DOHH2 (cell line): ENCODE measurements around the gene UBE4A.

Source experiments
- H3F3A ChIP-seq: fragments of 200-600 bp; sonication (generic), shearing (Covaris generic); 2 replicates; pipeline ENCODE4 v1.6.0; 2016; ENCODE audit warnings: antibody characterized with exemption, mild to moderate bottlenecking; ENCODE audit not compliant: control insufficient read depth, insufficient read depth
- H3K27ac ChIP-seq: fragments of 200-600 bp; sonication (generic); 2 replicates; pipeline ENCODE4 v1.5.1; 2014; ENCODE audit warnings: low read depth, mild to moderate bottlenecking, low read length, moderate library complexity
- H3K27me3 ChIP-seq: fragments of 200-600 bp; sonication (generic); 2 replicates; pipeline ENCODE4 v1.6.1; 2014; ENCODE audit warnings: mild to moderate bottlenecking, low read length, mixed read lengths; ENCODE audit not compliant: control insufficient read depth
- H3K36me3 ChIP-seq: fragments of 200-600 bp; sonication (generic); 2 replicates; pipeline ENCODE4 v1.6.1; 2014; ENCODE audit warnings: mild to moderate bottlenecking, low read length, moderate library complexity, mixed read lengths; ENCODE audit not compliant: control insufficient read depth
- H3K4me1 ChIP-seq: fragments of 200-600 bp; sonication (generic); 2 replicates; pipeline ENCODE4 v1.6.1; 2014; ENCODE audit warnings: mild to moderate bottlenecking, low read length, mixed read lengths; ENCODE audit not compliant: control insufficient read depth
- H3K4me2 ChIP-seq: fragments of 200-600 bp; sonication (generic); 2 replicates; pipeline ENCODE4 v1.6.0; 2014; ENCODE audit warnings: mild to moderate bottlenecking, low read length, moderate library complexity
- H3K4me3 ChIP-seq: fragments of 200-600 bp; sonication (generic); 2 replicates; pipeline ENCODE4 v1.5.1; 2014; ENCODE audit warnings: mild to moderate bottlenecking, low read length, mixed read lengths
- H3K79me2 ChIP-seq: fragments of 200-600 bp; sonication (generic); 2 replicates; pipeline ENCODE4 v1.6.1; 2014; ENCODE audit warnings: mild to moderate bottlenecking, low read length, mixed read lengths; ENCODE audit not compliant: control insufficient read depth
- H3K9me2 ChIP-seq: fragments of 200-600 bp; sonication (generic); replicated peaks from 2 replicates; pipeline ENCODE4 v1.6.1; 2014; ENCODE audit warnings: mild to moderate bottlenecking, low read length, mixed read lengths; ENCODE audit not compliant: control insufficient read depth
- H3K9me3 ChIP-seq: fragments of 200-600 bp; sonication (generic); 2 replicates; pipeline ENCODE4 v1.6.1; 2014; ENCODE audit warnings: antibody characterized with exemption, low read length, mixed read lengths; ENCODE audit not compliant: control insufficient read depth, insufficient read depth
- H4K20me1 ChIP-seq: fragments of 200-600 bp; sonication (generic); 2 replicates; pipeline ENCODE4 v1.6.0; 2014; ENCODE audit warnings: low read depth, mild to moderate bottlenecking, antibody characterized with exemption, low read length, moderate library complexity; ENCODE audit not compliant: control insufficient read depth, insufficient read depth
- CTCF ChIP-seq: fragments of 200-600 bp; sonication (generic); IDR thresholded peaks from one replicate; pipeline ENCODE4 v1.5.1; 2014; ENCODE audit warnings: antibody characterized with exemption, mild to moderate bottlenecking, low read depth, low read length; ENCODE audit not compliant: poor library complexity, severe bottlenecking
- EZH2phosphoT487 ChIP-seq: fragments of 200-600 bp; sonication (generic); IDR thresholded peaks from 2 replicates; pipeline ENCODE4 v1.6.1; 2017; ENCODE audit warnings: borderline replicate concordance, mild to moderate bottlenecking, antibody characterized with exemption, low read length, moderate library complexity, mixed read lengths

The UBE4A gene

GRCh38 chr11:118341261-118341660 lies 18.1 kb upstream of the UBE4A start:
- Histone ChIP-seq H4K20me1 (no peaks in the 10 kb centered on the region), H3K9me2 (no peaks in the 10 kb centered on the region), H3F3A (no peaks in the 10 kb centered on the region), H3K4me2 (no peak overlapping the region), H3K79me2 (no peaks in the 10 kb centered on the region), H3K9me3 (no peaks in the 10 kb centered on the region), H3K27me3 (no peaks in the 10 kb centered on the region), H3K36me3 (no peaks in the 10 kb centered on the region), H3K27ac (no peak overlapping the region), H3K4me1 (peaks cover 25% of the 10 kb centered on the region), H3K4me3 (no peak overlapping the region)
- no peak for TF ChIP-seq EZH2phosphoT487
- TF ChIP-seq CTCF, result no peak

- no peaks in the 10 kb centered on the region for H4K20me1 ChIP-seq
- H3K4me3 ChIP-seq, result no peak overlapping the region
- H3K9me3 ChIP-seq, result no peaks in the 10 kb centered on the region
- no peak overlapping the region for H3K27ac ChIP-seq
- no peaks in the 10 kb centered on the region for H3F3A ChIP-seq
- no peaks in the 10 kb centered on the region for H3K36me3 ChIP-seq
- H3K79me2 ChIP-seq, result no peaks in the 10 kb centered on the region
- no peak for TF ChIP-seq EZH2phosphoT487
- no peak for TF ChIP-seq CTCF
- H3K27me3 ChIP-seq, result no peaks in the 10 kb centered on the region
- peaks cover 25% of the 10 kb centered on the region for H3K4me1 ChIP-seq
- H3K9me2 ChIP-seq, result no peaks in the 10 kb centered on the region
- H3K4me2 ChIP-seq, result no peak overlapping the region
These were observed 17.4 kb upstream of the UBE4A start for GRCh38 chr11:118341815-118342489.

GRCh38 chr11:118342503-118343161 lies 16.8 kb upstream of the UBE4A start, which contains the start of gene CD3D:
Gene CD3D, minus strand, starts transcription at chr11:118342705. Its CDS starts 98 bp downstream, at chr11:118342607.
- Histone ChIP-seq H3K27ac (no peak within 1 kb of the TSS), H3K27me3 (no peaks in the 10 kb centered on the region), H3K9me2 (no peaks in the 10 kb centered on the region), H3F3A (no peaks in the 10 kb centered on the region), H3K36me3 (no peaks in the 10 kb centered on the region), H3K4me1 (peaks cover 25% of the 10 kb centered on the region), H4K20me1 (no peaks in the 10 kb centered on the region), H3K4me2 (no peak within 1 kb of the TSS), H3K4me3 (no peak within 1 kb of the TSS), H3K79me2 (no peaks in the 10 kb centered on the region), H3K9me3 (no peaks in the 10 kb centered on the region)
- TF ChIP-seq CTCF (no peak), EZH2phosphoT487 (no peak)
